GM19463 (cell line): Measurements from ENCODE around the gene ABCC2.
"Not testable (repeated sequence)": the region's sequence is repeated elsewhere in the genome, so short reads cannot be mapped to it uniquely, and the experiment has no call there.

ENCODE experiments used
- ATAC-seq: cut with Tn5 transposase; IDR thresholded peaks from one replicate; pipeline ENCODE4 v1.9.1; 2021; ENCODE audit warnings: mild to moderate bottlenecking, moderate library complexity; ENCODE audit not compliant: unreplicated experiment

The ABCC2 gene

DNA sequence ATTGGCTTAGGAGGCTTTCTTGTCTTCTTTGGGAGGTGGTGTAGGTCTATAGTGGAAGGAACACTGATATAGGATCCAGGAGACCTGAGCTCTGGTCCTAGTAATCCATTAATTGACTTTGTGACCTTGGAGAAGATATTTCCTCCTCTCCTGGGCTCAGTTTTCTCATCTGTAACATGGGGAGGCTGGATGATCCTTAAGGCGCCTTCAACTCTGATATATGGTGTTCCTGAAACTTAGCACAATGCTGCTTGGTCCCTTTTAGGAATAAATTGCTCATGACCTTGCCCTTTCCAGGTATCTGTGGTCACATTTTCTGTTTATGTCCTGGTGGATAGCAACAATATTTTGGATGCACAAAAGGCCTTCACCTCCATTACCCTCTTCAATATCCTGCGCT, 25.3 kb downstream of the ABCC2 start:
- no peak for ATAC-seq

DNA sequence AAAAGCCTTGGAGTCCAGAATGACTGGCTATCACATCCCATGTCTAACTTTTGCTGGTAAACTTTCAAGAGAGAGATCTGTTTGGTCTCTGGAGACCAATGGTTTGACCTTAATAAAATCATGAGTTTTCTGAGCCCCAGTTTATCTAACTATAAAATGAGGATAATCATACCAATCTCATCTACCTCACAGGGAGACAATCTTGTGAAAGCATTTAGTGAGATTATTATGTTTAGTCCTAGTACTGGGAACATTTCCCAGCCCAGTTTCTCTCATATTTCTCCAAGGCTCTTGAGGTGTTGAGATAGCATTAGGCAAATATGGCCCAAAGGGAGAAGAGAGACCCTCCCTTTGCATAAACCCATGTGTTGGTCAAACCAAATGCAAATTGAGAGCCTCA, 25.8 kb downstream of the ABCC2 start:
- no peak for ATAC-seq

DNA sequence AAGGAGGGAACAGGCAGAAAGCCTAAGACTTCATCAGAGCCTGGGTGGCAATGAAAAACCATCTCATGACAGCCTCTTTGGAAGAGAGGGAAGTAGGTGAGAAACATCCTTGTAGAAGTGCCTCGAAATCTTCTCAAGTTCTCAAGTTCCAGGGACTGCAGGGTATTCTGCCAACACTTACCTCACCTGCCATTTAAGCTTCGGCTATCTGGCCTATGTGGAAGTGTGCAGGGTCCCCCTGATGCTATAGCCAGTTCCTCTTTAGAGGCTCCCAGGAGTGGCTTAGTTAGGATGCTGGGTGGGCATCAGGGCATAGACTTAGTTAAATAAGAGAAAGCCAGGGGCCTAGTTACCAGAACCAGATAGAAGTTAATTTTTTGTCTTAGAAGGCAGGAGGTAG, 27.0 kb downstream of the ABCC2 start:
- no peak for ATAC-seq

DNA sequence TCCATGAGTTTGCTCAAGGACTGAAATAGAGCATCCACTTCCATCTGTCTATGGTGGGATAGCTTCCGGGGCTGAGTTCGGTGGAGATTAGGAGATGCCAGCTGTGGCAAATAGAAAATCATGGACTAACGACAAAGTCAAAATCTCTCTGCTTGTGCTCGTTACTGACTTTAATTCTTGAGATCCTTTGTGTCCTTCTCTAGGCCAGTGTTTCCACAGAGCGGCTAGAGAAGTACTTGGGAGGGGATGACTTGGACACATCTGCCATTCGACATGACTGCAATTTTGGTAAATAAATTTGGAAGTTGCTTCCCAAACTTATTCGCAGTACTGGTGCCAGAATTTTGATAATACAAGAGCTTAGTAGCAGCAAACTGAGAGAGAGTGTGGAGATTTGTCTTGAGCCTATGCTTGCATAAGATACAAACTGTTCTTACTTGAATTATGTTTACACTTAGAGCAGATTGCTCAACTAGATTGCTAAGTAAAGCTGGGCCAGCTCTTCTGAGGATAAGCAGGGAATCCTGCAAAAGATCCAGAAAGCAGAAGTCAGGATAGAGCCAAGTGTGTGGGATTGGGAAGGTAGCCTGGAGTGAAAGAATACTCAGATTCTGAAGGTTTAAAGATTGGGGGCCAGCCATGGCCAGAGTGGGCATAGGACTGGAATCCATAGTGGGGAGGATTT, 27.6 kb downstream of the ABCC2 start:
- ATAC-seq = no peak

DNA sequence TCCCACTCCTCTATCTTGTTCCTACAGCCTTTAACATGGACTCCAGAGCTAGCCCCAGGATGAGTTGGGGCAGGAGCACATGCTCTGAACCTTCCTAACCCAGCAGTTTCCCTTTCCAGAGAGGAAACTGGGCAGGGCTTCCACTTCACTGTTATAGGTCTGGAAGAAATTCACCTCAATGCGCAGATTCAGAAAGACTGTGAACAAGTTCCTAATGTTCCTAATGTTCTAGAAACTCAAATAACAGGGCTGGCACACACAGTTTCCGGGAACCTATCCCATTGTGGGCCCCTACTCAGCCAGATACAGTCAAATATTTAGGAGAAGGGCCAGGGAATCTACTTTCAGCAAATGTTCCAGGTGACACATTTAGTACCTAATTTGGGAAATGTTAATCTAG, 29.7 kb downstream of the ABCC2 start:
- no peak for ATAC-seq

DNA sequence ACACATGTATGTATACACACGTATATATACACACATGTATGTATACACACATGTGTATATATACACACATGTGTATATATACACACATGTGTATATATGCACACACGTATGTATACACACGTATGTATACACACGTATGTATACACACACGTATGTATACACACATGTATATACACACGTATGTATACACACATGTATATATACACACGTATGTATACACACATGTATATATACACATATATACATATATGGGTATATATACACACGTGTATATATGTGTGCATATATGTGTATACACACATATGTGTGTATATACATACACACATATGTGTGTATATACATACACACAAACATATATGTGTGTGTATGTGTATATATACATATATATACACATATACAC, 31.7 kb downstream of the ABCC2 start:
- ATAC-seq = no peak

DNA sequence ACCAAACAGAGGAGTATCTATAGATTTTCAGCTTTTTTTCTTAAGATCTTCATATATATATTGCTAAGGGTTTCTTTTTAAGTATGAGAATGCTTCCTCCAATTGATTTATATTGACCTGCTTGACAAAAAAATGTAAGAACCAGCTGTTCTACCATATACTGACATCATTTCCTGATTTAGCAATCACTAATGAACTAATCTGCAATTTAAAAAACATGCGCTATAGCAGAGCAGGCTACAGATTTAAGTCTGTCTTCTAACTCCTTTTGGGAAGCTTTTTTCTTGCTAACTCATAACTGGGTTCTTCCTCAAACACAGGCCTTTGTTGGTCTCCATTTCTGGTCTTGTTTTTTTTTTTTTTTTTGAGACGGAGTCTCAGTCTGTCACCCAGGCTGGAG, 33.2 kb downstream of the ABCC2 start:
- ATAC-seq = no peak

DNA sequence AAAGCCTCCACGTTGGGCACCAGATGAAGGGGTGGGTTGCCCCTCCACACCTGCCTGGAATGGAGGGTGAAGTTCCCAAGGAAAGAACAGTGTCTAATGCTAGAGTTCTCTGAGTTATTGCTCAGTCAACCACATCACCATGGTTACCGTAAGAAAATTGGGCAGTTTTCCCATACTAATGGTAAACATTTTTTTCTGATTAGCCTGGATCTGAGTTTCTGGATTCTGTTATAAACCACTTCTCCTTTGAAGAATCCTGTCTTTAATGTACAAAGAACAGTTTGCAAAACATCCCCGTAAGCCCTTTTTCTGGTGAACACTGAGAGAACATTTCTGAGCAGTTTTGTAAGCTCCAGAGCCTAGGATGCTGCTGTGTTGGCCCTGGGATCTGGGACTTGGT, 45.5 kb downstream of the ABCC2 start:
- ATAC-seq = no peak

DNA sequence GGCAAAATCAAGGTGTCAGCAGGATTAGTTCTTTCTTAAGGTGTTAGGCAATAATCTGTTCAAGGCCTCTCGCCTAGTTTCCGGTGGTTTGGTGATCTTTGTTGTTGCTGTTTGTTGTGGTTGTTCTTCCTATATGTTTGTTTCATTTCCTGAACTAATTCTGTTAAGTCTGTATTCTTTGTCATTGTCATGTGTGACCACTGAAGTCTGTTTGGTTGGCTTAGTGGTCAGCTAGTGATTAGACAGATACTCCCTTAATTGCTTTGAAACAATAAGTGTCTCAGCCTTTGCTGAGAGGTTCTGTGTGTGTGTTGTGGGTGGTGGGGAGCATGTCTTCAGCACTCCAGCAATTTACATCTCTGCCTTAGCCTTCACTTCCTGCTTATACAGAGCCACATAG, 46.0 kb downstream of the ABCC2 start:
- ATAC-seq = no peak

DNA sequence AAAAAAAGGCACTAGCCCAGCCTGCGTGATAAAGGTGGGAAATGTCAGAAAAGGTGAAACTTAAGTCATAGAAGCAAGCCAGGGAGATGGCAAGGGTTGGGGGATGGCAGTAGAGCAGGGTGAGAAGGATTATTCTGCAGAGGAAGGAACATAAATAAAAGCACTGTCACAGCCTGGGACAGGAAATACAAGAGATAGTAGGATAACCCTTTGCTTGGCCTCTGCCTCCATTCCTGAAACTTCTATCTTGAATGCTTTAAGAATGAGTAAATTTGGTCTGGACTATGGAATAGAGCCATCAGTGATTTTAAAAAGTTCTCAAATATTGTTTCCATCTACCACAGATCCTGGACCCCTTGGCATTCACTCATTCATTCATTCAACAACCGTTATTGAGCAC, 50.0 kb downstream of the ABCC2 start:
- no peak for ATAC-seq

DNA sequence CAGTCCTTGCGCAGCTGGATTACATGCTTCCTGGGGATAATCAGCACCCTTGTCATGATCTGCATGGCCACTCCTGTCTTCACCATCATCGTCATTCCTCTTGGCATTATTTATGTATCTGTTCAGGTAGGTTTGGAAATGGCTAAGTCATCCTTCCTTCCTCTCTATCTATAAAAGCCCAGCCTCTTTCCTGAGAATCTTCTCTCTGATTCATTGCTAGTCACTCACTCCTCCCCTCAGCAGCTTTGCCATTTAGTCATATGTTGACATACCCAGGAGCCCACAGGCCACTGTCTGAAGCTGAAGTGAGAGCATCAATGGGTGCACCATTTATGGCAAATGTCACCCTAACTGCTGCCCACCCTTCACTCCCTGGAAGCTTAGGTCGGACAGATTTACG, 52.0 kb downstream of the ABCC2 start:
- ATAC-seq = no peak

DNA sequence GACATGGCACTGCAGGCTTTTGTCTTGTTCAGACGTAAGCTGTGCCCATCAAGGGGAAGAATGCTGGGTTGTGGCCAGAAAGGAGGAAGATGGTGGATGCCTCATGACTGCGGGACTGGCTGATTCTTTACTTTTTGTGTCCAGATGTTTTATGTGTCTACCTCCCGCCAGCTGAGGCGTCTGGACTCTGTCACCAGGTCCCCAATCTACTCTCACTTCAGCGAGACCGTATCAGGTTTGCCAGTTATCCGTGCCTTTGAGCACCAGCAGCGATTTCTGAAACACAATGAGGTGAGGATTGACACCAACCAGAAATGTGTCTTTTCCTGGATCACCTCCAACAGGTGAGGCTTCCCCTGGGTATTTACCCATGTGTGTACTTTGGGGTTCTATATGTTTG, 53.5 kb downstream of the ABCC2 start:
- ATAC-seq = no peak

DNA sequence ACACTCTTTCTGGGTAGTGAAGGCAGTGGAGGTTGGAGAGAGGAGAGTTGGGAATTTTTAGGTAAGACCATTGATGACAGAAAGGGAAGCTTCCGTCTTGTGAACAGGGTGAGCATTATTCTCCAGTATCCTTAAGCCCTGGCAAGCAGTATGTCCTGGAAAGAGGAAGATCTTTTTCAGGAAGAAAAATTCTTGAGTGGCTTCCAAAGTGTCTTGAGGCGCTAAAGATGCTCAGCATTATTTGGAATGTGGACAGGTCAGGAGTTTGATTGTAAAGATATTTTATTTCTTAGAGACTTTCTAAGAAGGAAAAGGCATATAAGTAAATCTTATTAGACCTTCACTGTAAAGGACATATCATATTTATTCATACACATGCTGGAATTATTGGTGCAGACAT, 54.3 kb downstream of the ABCC2 start:
- ATAC-seq = no peak

DNA sequence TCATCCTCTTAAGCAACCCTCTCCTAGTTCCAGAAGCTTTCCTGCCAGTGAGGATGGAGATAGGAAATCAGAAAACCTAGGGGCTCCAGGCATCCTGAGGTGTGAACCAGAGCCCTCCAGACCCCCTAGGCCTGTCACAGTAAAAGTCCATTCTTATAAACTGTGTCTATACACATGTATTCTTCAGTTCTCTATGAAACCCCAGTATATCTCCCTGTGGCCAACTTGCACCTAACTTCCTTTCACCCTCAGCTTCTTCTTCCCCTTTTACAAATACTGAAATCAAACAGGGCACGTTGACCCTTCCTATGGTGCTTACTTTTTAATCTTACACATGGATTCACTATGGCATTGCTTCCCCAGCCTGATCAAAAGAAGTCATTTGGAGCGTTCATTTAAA, 58.4 kb downstream of the ABCC2 start:
- not testable (repeated sequence) for ATAC-seq

DNA sequence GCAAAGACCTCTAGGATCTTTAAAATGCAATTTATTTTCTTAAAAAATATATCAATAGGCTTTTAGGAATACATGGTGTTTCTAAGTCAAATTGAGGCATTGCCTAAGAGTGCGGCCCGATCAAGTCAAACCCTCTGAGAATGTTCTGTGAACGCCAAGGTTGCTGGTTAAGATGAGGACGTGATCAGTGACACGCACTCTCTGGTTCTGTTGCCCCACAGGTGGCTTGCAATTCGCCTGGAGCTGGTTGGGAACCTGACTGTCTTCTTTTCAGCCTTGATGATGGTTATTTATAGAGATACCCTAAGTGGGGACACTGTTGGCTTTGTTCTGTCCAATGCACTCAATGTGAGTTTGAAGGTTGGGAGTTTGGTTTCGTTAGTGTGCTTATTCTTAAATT, 59.3 kb downstream of the ABCC2 start:
- no peak for ATAC-seq

DNA sequence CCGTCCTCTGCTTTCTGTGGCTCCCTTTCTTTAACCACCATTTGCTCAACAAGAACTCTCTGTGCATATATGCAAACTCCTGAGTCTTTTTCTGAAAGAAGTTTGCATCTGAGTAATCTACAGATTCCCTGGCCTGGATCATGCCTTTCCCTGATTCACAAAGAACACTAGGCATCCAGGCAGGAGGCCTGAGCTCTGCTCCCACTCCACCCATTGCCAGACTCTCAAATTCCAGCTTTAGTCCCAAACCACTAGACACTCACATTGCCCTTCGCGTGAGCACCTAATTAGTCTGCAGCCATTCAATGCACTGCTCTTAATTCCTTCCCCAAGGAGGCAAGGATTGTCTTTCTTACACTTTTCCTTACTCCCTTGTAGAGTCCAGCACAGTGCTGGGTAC, 60.9 kb downstream of the ABCC2 start:
- ATAC-seq = no peak

DNA sequence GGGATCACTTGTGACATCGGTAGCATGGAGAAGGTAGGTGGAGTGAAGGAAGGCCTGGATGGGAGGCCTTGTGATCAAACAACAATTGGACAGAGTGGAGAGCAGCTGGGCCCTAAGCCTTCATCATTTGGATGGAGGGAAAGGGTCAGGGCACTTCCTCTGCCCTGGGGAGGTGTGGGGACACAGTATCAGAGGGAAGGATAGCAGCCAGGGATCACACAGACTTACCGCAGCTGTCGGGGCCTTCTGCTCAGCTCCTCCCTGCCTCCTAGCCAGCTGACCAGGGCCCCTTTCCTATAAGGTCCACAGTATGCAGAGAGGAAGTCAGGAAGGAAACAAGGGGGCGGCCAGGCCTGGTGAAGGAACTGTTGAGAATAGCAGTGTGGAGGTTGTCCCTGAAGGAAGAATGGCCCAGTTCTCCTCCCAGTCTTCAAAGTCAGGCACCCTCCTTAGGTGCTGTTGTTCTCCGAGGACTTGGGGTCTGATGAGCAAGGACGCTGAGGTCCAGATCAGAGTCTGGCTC, 62.1 kb downstream of the ABCC2 start:
- no peak for ATAC-seq

DNA sequence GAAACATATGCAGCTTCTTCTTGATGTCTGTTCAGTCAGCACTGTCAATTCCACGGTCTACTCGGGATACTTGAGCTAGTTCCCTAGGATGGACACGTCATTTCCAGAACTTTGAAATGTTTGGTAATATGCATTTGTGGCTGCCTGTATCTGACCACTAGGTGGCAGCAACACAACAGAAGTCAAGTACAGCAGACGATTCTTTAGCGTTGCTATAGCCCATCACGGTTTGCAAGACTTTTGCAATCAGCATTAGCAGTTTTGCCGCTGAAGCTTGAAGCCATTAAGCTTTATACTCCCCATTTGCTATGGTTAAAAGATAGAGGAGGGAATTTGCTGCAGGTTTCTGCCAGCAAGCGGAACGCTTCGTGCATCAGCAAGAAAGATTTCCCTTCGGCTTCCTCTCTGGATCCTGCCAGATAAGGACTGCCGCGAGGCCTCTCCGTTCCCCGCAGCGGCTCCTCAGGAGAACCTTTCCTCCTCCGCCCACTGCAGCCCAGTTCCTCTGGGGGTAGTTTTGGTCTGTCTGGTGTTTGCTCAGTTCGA, 63.5 kb downstream of the ABCC2 start:
- peak; percentile 81 for ATAC-seq

DNA sequence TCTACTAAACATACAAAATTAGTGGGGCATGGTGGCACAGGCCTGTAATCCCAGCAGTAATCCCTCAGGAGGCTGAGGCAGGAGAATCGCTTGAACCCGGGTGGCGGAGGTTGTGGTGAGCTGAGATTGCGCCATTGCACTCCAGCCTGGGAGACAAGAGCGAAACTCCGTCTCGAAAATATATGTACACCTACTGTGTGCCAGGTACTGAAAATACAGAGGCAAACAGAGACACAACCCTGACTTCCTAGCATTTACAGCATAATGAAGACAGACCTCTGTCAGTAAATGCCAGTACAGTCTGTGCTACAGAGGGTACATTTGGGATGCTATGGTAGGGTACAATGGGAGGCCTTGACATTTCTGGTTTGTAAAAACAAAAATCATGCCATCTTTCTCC, 66.6 kb downstream of the ABCC2 start:
- no peak for ATAC-seq

DNA sequence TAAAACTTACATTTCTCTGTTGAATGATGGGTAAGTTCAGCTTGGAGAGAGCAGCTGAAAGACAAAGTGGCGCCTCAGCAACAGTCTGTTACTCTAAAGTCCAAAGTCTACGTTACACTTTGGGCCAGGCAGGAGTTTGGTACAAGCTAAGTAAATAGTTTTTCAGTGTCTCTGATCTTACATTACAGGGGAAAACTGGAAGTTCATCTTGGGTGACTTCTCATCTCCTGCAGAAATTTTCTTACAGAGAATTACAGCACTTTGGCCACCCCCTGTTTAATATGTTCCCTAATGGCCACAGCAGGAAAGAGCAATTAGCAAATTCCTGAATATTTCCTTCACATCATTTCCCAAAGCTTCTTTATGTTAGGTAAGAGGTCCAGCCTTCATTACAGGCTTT, 67.1 kb downstream of the ABCC2 start:
- ATAC-seq = no peak

DNA sequence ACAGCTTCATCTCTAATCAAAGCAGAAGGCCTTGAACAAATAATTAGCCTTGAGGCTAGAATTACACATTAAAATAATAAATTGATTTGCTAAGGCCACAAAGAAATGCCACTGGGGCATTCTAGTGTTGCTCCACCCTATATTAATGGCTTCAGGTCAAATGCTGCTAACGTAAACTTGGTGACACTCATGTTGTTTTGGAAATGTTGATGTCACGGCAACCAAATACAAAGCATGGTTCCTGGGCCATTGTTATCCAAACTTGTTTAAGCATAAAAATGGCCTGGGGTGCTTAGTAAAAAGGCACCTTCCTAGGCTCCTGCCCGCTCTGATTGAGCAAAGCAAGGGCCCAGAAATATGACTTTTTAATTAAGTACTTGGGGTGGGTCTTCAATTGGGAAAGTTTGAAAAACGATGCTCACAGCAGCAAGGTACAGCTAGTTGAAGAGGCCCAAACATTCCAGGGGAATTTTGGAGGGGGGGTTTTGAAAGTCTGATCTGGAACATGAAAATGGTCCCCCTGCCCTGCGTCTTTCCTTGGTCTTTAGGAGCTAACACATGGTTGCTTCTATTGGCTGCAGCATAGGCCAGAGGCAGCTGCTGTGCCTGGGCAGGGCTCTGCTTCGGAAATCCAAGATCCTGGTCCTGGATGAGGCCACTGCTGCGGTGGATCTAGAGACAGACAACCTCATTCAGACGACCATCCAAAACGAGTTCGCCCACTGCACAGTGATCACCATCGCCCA, 67.8 kb downstream of the ABCC2 start:
- no peak for ATAC-seq

DNA sequence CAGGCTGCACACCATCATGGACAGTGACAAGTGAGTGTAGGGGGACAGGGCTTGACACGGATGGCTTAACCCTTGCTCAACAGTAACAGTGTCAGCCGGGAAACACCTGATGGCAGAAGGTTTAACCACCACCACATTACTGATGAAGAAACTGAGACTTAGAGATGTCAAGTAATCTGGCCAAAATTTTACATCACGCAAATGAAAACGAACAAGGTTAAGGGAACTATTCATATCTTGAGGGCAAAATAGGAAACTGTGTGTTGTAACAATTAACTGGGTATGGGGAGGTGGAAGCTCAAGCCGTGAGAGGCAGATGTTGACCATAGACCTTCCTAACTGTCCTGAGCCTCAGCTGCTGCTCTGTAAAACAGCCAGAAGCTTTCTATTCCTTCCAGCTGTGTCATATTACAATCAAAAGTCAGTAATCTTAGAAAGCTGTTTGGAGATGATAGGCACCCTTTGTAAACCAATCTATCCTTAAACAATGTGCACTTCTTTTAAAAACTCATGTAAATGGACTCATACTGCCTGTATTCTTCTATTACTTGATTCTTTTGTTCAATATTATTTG, 68.4 kb downstream of the ABCC2 start:
- ATAC-seq = no peak
